K562 (cell line): ENCODE data around the gene CRYBA4. TPM values are rescaled to one million over a fixed set of nuclear protein-coding genes. Genes with fewer than 3 reads are reported as not detected.

ENCODE experiments used
- ARID1B ChIP-seq: fragments of 450-650 bp; IDR thresholded peaks from 2 replicates; pipeline ENCODE4 v1.6.1; 2016; ENCODE audit warnings: antibody characterized with exemption, mild to moderate bottlenecking, inconsistent platforms
- ATF7 ChIP-seq: fragments of 450-650 bp; IDR thresholded peaks from 2 replicates; pipeline ENCODE4 v1.7.1; 2014; ENCODE audit warnings: mild to moderate bottlenecking, moderate library complexity
- CEBPG ChIP-seq, 3 experiments: fragments of 200-800 bp in 1 of 3; sonication (Bioruptor generic) in 1 of 3; sonication (generic) in 1 of 3; formaldehyde crosslinking in 1 of 3; IDR thresholded peaks in 2 of 3; conservative IDR thresholded peaks in 1 of 3; 2 replicates each; pipeline versions ENCODE4 v1.6.1 to v1.8.0; 2016 to 2022; ENCODE audit warnings: missing compliant biosample characterization in 2 of 3, missing genetic modification characterization in 2 of 3, mild to moderate bottlenecking in 1 of 3, missing genetic modification reagents in 1 of 3
- ETV6 ChIP-seq, 3 experiments: fragments of 150-350 bp in 1 of 3; sonication (generic) in 1 of 3; formaldehyde crosslinking in 1 of 3; IDR thresholded peaks; 2 replicates each; pipeline versions ENCODE4 v1.6.1 to v1.8.0; 2014 to 2022; ENCODE audit warnings: borderline replicate concordance in 2 of 3, low read depth in 2 of 3, antibody characterized with exemption in 1 of 3, low read length in 1 of 3, mild to moderate bottlenecking in 1 of 3, missing genetic modification reagents in 1 of 3
- FOXO4 ChIP-seq: fragments of 450-650 bp; formaldehyde crosslinking; IDR thresholded peaks from 2 replicates; pipeline ENCODE4 v1.4.0; 2020; ENCODE audit warnings: mild to moderate bottlenecking, moderate library complexity
- GABPB2 ChIP-seq: fragments of 250-450 bp; sonication (Bioruptor Pico); conservative IDR thresholded peaks from 2 replicates; pipeline ENCODE4 v1.5.1; 2021; ENCODE audit warnings: mild to moderate bottlenecking
- GATAD2B ChIP-seq: fragments of 450-650 bp; IDR thresholded peaks from 2 replicates; pipeline ENCODE4 v1.6.1; 2017; ENCODE audit warnings: mild to moderate bottlenecking, borderline replicate concordance
- KLF10 ChIP-seq: fragments of 250-450 bp; sonication (Bioruptor Pico); IDR thresholded peaks from 2 replicates; pipeline ENCODE4 v1.6.1; 2021; ENCODE audit warnings: matching md5 sums
- MBD2 ChIP-seq: sonication (generic); IDR thresholded peaks from 2 replicates; pipeline ENCODE4 v1.6.1; 2016; ENCODE audit warnings: low read depth, borderline replicate concordance
- MED1 ChIP-seq: sonication (generic); formaldehyde crosslinking; IDR thresholded peaks from 2 replicates; pipeline ENCODE4 v1.8.1; 2023; ENCODE audit warnings: missing genetic modification reagents, borderline replicate concordance
- MITF ChIP-seq: IDR thresholded peaks from 2 replicates; pipeline ENCODE4 v1.6.1; 2014; ENCODE audit warnings: antibody characterized with exemption
- MTA3 ChIP-seq: fragments of 450-650 bp; formaldehyde crosslinking; IDR thresholded peaks from 2 replicates; pipeline ENCODE4 v1.6.1; 2017; ENCODE audit warnings: mild to moderate bottlenecking, borderline replicate concordance
- MYNN ChIP-seq, 2 experiments: sonication (generic); formaldehyde crosslinking in 1 of 2; IDR thresholded peaks; 2 replicates each; pipeline versions ENCODE4 v1.5.0 to v1.6.1; 2016 to 2020; ENCODE audit warnings: antibody characterized with exemption in 1 of 2, missing genetic modification reagents in 1 of 2
- RAD21 ChIP-seq, 2 experiments: fragments of 250-450 bp in 1 of 2; fragments of 450-650 bp in 1 of 2; sonication (Bioruptor Pico) in 1 of 2; formaldehyde crosslinking in 1 of 2; IDR thresholded peaks in 1 of 2; conservative IDR thresholded peaks in 1 of 2; 2 replicates each; pipeline versions ENCODE4 v1.4.0 to v1.8.0; 2020 to 2022; ENCODE audit warnings: mild to moderate bottlenecking in 2 of 2, moderate library complexity in 1 of 2
- RBM15 ChIP-seq: fragments of 200-400 bp; formaldehyde crosslinking; IDR thresholded peaks from 2 replicates; pipeline ENCODE4 v1.6.1; 2018; ENCODE audit warnings: mild to moderate bottlenecking, low read length, moderate library complexity; ENCODE audit not compliant: insufficient read depth
- SIRT6 ChIP-seq: IDR thresholded peaks from one replicate; pipeline ENCODE4 v1.6.1; 2012; ENCODE audit warnings: low read depth, mild to moderate bottlenecking, control low read depth, inconsistent platforms, low read length, moderate library complexity
- SPI1 ChIP-seq: IDR thresholded peaks from 2 replicates; pipeline ENCODE4 v1.6.1; 2011; ENCODE audit warnings: low read depth, low read length, control low read depth, borderline replicate concordance
- TAF15 ChIP-seq: fragments of 200-400 bp; formaldehyde crosslinking; IDR thresholded peaks from 2 replicates; pipeline ENCODE4 v1.6.1; 2017; ENCODE audit warnings: mild to moderate bottlenecking, low read depth, low read length, moderate library complexity
- YBX1 ChIP-seq: fragments of 450-650 bp; IDR thresholded peaks from 2 replicates; pipeline ENCODE4 v1.7.1; 2016; ENCODE audit warnings: mild to moderate bottlenecking
- ZNF282 ChIP-seq: sonication (generic); formaldehyde crosslinking; IDR thresholded peaks from 2 replicates; pipeline ENCODE4 v1.8.1; 2023; ENCODE audit warnings: missing genetic modification reagents
- ZNF740 ChIP-seq, 3 experiments: fragments of 200-800 bp in 1 of 3; sonication (Bioruptor generic) in 1 of 3; sonication (generic) in 1 of 3; formaldehyde crosslinking in 1 of 3; IDR thresholded peaks; 2 replicates each; pipeline versions ENCODE4 v1.6.1 to v1.8.0; 2016 to 2022; ENCODE audit warnings: mild to moderate bottlenecking in 2 of 3, missing compliant biosample characterization in 2 of 3, missing genetic modification characterization in 2 of 3, missing genetic modification reagents in 1 of 3
- polyA plus RNA-seq, 8 experiments: library from polyadenylated mRNA; depleted of rRNA in 4 of 8; stranded (reverse) in 5 of 8; unstranded in 3 of 8; fragments of >200 nt; fragmentation: Nextera tagmentation in 2 of 8; fragmentation: Illumina TruSeq in 1 of 8; extraction: Ambion mirVana in 2 of 8; extraction: Trizol in 1 of 8; gene quantifications; 2 replicates each; pipeline versions ENCODE4 v1.2.1 to v1.2.3, GENCODE V29; 2011 to 2014; ENCODE audit warnings: inconsistent platforms in 1 of 8, missing spikeins in 1 of 8
- total RNA-seq, 7 experiments: library from RNA; depleted of rRNA in 6 of 7; stranded (reverse); fragments of >200 nt in 6 of 7; fragmentation: Illumina TruSeq in 2 of 7; extraction: Trizol in 2 of 7; gene quantifications; 2 replicates each; pipeline versions ENCODE4 v1.2.1 to v1.2.3, GENCODE V29; 2011 to 2021; ENCODE audit warnings: low replicate concordance in 1 of 7

The CRYBA4 gene
- total and polyA plus RNA-seq, 9 of the 15 experiments (the other 6 are each of a cell fraction or from before 2014, with no cell fraction given) = 0.59 to 3.3 (median 1.6) TPM

- TF ChIP-seq CEBPG (CRISPR knock-in tag; IDR thresholded peaks at IDR 0.05) = no peak
- no peak for TF ChIP-seq CEBPG (tag; conservative IDR thresholded peaks at IDR 0.05 in 1 of 2, IDR thresholded peaks at IDR 0.05 in 1 of 2)
- TF ChIP-seq ETV6 (IDR thresholded peaks at IDR 0.05; ENCODE audit: borderline replicate concordance in 1 of 2, low read depth in 2 of 2, low read length in 1 of 2) = no peak
- no peak for TF ChIP-seq ETV6 (CRISPR knock-in tag; IDR thresholded peaks at IDR 0.05; ENCODE audit: borderline replicate concordance)
- no peak for TF ChIP-seq ZNF740 (CRISPR knock-in tag; IDR thresholded peaks at IDR 0.05)
- no peak for TF ChIP-seq ZNF740 (tag; IDR thresholded peaks at IDR 0.05)
- no peak; the same call in 1 of the 2 replicates for TF ChIP-seq MTA3
- no peak for TF ChIP-seq MED1 (CRISPR knock-in tag)
- no peak for TF ChIP-seq ATF7
- TF ChIP-seq TAF15 = no peak
- TF ChIP-seq FOXO4 (CRISPR knock-in tag) = no peak
- TF ChIP-seq ARID1B = no peak
- TF ChIP-seq MBD2 = no peak
- no peak for TF ChIP-seq MITF
- no peak for TF ChIP-seq GABPB2 (CRISPR knock-in tag)
- TF ChIP-seq RBM15 = no peak
- TF ChIP-seq RAD21 (CRISPR knock-in tag; conservative IDR thresholded peaks at IDR 0.05 in 1 of 2, IDR thresholded peaks at IDR 0.05 in 1 of 2) = peak in 1 of 2 experiments; percentile 43; a peak in 2 of 4 replicates
- TF ChIP-seq KLF10 (CRISPR knock-in tag) = no peak
- TF ChIP-seq GATAD2B = no peak
- TF ChIP-seq YBX1 = 0 out of 2 replicates have a peak, but pooled peaks have one; percentile 45
- TF ChIP-seq SIRT6 = no peak
- TF ChIP-seq MYNN (IDR thresholded peaks at IDR 0.05) = no peak
- no peak for TF ChIP-seq MYNN (CRISPR knock-in tag; IDR thresholded peaks at IDR 0.05)
- TF ChIP-seq SPI1 = peak; percentile 35; the same call in 1 of the 2 replicates
- no peak for TF ChIP-seq ZNF282
Observed at GRCh38 chr22:26642465-26643417, 21.0 kb downstream of the CRYBA4 start (continued).
